ENCODE results near the gene HACD2.

HACD2 gene, protein sequence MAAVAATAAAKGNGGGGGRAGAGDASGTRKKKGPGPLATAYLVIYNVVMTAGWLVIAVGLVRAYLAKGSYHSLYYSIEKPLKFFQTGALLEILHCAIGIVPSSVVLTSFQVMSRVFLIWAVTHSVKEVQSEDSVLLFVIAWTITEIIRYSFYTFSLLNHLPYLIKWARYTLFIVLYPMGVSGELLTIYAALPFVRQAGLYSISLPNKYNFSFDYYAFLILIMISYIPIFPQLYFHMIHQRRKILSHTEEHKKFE

DNA sequence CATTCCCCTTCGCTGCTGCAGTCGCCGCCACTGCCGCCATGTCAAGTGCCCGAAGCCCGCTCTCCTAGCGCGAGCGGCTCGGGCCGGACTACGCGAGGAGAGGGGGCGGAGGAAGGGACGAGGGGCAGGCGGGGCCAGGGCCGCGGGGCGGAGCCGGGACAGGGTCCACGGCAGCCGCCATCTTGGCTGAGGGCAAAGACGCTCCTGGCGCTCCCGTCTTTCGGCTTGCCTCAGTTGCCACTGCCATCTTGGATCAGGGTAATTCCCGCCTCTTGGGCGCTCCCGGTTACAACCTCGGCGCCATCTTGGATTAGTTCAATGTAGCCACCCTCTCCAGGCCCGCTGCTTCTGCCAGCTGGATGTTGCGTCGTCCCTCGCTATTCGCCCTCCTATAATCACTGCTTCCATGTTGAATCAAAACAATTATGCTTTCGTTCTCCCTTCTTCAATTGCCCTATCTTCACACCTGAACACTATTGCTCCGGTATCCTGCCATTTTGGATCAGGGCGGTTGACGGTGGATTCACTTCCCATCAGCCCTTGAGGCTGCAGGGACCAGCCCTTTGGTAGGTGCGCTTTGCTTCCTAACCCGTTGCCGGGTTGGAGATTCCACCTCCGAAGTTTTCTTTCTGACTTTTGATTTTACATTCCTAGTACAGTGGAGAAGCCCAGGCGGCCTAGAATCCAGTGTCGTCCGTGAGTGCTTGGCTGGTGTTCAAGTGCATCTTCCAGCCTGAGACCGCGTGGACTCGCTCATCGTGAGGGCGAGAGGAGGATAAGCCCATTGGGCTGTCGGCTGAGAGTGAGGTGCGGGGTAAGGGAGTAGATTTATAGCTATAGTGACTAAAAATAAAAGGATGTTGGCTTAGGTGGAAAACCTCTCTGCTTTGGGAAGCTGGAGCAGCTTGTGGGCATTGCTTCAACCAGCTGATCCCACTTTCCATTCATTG is at the start of gene HACD2:
Gene HACD2 (minus strand): TSS at position 66 of the 950 bp plus-strand sequence. CDS start 26 bp downstream, at position 40.
- peak; percentile 93 for DNase-seq (ENCODE audit: low read depth in 2 of 2)

DNA sequence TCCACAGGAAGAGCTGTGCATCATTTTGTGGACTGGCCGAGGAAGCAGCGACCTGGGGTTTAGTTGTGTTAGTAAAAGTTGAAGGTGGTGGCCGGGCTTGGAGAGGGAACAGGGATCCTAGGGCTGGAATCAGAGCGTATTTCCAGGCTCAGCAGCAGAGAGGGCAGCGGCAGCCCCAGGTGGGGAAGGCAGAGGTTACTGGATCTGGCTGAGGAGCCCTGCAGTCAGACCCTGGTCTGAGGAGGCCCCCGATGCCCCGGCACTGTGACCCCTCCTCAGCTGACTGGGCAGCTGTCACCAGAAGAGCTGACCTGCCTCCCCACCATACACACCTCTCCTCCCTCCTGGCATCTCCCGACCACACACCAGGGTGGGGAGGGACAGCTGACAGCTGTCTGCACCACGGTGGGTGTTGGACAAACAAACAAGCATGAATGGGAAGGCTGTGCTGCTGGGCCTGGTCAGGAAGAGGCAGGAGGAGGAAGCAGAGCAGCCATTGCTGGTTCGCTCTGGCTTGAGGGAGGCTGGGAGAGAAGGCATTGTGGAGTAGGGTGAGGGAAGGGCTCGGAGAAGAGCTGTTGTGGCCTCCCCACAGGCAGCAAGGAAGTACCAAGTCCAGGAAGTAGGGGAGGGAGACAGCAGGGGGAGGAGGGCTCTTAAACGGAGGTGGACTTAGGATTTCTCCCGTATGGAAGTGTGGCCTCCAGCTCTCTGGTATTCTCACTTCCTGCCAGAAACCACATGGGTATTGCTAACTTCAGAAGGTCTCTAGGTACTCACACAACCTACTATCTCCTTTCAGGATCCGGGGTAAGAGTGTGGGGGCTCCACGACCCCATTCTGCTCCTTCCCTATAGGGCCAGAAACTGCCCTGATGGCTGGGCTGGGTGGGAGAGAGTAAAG is 49.5 kb upstream of the HACD2 start:
- no peak for DNase-seq (ENCODE audit: low read depth in 2 of 2)

DNA sequence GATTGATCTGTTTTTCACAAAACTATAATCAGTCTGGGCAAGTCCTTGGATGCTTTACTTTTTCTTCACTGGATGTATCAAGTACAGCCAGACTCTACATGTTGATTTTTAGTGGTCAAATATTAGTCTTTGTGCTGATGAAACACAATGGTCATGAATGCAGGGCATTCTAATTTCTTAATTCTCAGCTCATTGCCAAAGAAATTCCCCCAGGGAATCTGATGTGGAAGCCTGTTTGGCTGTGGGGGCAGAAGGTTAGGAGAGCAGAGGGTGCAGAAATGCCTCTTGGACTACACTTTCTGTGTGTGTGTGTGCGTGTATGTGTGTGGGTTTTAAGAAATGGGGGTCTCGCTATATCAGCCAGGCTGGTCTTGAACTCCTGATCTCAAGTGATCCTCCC is 48.7 kb upstream of the HACD2 start:
- no peak for DNase-seq (ENCODE audit: low read depth in 2 of 2)

DNA sequence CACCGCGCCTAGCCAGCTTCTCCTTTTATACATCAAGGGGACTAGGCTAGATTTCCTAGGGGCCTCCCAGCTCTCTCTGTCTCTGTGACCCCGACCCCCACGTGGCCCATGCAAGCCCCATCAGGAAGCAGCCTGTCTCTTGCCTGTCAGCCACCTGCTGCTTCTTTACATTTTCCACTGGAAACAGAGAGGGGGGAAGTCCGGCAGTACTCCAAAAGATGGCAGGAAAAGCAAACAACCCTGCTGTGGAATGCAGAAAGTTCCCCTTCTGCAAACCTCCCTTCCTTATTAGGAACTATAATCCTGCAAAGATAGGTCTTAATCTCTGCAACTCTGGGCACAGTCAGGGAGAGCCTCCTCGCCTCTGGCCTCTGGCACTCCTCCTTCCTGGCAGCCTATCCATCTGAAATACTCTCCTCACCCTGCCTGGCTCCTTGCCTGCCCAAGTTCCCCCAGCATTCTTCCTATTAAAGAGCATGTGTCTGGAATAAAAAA is 47.4 kb upstream of the HACD2 start:
- DNase-seq (ENCODE audit: low read depth in 2 of 2) = no peak

DNA sequence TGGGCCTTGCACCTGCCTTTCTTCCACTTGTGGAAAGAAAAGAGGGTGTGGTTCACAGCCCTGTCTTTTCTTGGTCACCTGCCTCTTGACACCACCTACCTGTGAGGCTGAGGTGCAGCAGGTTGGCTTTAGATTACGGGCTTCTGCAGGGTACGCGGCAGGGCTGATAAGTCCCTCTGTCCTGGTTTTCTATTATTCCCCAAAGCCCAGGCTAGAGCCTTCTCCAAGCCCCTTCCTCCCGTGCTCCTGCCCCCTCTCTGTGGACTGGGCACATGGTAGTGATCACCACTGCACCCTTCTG is 44.8 kb upstream of the HACD2 start:
- DNase-seq (ENCODE audit: low read depth in 2 of 2) = no peak

DNA sequence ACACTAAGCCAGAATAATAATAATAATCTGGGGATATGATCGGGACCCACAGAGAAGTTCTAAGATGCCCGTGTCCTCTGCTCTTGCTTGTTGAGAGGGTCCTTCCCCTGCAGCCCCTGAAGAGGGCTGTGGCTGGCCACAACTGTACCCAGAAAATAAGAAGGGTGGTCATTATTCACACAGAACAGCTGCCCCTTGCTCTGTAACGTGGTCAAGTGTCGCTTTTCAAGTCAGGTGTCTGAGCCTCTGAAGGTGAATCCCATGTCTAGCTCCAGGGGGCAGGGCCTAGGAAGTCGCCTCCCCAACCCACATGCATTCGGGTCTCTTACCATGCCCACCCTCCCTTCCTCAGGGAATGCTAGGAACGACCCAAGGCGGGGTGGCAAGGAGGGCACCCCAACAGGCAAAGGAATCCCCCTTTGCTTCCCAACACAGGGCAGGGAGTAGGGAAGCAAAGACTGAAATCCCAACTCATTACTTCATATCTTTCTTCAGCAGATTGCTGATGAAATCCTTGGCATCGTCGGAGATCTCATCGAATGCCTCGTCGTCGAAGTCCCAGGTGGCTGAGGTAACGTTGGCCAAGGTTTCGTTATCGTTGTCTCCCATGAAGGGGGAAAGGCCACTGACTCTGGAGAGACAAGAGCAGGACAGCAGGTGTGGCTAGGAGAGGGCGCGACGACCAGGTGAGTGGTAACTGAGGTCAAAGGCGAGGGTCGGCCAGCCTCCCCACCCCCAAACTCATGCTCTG is 44.3 kb upstream of the HACD2 start:
- DNase-seq (ENCODE audit: low read depth in 2 of 2) = no peak

DNA sequence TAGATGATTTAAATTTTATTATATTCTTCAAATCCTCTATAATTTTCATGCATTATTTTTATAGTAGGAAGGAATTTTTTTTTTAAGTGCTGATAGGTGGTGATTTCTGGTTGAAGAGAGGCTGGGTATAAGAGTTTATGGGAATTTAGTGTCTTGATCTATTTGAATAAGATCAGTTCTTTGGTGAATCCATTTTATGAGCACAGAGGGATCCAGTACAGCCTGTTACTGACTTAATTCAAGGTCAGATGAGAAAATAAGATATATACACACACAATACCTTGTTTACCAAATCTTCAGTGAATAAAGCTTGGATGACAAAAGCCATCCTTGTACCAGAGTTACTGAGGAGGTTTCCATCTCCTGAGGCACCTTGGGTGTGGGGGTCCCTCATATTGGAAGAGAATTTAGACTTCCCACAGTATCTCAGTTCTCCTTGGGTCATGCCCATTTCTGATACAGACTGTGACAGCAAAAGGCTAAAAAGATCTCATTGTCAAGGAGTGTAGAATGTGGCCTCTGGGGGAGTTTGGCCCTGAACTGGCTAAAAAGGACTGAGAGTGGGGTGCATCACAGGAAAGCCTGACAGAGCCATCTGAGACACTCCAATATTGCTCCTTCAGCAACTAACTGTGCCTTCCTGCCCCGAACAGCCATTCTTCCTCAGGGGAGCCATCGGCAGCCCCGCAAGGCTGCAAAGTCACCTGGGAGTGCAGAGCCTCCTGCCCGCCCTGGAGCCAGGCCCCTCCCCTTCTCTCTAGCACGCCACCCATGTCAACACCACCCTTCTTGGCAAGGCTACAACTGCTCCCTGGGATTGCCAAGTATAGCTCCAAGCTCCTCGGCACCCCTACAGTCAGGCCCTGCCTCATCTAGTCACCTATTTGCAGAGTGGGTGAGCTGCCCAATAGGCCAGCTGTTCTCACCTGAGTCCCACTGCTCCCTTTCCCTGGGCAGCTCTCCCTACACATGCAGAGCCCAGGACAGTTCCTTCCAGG is 43.1 kb upstream of the HACD2 start:
- no peak for DNase-seq (ENCODE audit: low read depth in 2 of 2)

DNA sequence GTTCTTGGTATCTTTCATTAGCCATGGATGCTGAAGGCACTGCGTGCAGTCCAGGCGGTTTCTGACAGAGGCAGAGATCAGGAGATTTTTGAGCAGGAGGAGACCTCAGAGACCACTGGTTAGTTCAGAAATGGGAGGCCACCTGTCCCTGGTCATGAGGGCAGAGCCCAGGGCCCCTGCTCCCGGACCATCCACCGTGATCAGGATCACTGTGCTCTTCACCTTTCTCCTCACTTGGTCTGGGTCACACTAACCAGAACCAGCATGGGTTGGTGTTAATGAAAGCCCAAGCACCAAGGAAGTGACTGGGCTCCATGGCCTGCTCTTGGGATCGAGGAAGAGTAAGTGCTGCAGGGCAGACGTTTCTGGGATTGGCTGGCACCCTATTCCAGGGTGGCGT is 42.0 kb upstream of the HACD2 start:
- DNase-seq (ENCODE audit: low read depth in 2 of 2) = no peak

DNA sequence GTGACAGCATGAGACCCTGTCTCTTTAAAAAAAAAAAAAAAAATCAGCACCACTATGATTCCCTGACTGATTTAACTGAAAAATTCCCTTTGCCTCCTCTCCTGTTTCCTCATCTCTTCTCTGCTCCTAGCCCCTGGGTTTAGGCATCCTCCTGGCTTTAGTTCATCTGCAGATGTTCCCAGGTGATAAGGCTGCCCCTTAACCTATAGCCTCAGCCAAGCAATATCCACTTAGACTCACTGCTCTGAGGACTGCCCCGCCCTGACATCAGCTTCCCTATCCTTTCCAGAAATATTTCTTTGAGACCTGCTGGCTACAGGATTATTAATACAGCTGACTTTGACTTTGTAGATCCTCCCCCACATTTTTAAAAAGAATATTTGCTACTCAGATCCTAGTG is 39.4 kb upstream of the HACD2 start:
- no peak for DNase-seq (ENCODE audit: low read depth in 2 of 2)

DNA sequence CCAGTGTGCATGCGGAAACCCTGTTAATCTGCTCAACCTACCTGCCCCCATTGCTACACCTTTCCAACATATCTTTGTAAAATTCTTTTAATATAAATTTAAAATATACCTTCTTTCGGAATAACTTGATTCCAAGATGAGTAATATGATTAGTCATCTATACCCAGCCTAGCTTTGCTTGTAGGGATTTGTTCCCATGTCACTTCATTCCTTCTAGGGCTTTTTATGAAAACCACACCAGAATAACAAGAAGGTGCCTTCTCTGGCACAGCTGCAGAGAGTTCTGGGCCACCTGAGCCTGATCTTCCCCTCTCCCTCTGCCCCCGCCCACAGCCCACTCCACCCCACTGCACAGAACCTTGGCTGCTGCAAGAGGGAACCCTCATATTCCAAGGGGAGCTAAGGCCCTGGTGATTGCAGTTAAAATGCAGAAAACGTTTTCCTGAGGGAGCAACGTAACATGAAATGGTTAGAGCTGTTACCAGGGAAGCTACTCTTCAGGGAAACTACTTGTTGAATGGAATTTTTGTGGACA is 38.6 kb upstream of the HACD2 start:
- DNase-seq (ENCODE audit: low read depth in 2 of 2) = no peak

DNA sequence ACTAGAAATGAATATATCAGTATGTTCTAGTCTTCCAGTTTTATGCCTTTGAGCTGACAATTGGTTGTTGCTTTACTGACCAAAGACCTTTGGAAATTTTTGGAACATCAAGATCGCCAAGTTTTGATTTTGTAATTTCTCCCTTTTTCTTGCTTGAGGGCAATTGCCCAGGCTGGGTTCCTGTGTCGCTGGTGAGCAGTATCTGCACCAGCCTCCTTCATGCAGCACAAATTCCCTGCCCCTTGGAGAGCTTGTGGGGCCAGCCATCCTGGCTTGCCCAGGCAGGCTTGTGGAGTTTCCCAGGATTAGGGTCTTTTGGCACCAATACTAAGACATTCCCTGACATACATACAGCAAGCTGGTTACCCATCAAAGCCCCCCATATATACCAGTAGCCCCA is 37.9 kb upstream of the HACD2 start:
- no peak for DNase-seq (ENCODE audit: low read depth in 2 of 2)

DNA sequence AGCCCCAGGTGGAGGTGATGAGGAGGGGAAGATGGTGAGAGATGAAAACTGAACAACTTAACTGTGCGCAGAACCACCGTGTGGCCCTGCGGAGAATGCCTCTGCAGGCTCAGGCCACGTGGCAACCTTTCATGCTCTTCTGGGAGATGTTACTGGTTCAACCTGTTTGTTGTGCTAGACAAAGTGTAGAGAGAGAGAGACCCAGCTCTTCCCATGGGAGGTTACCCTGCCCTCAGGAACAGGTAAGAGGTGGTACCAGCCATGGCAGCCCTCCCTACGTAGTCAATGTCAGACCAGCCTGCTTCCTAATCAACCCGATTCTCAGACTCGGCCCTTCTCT is 37.0 kb upstream of the HACD2 start:
- DNase-seq (ENCODE audit: low read depth in 2 of 2) = no peak

DNA sequence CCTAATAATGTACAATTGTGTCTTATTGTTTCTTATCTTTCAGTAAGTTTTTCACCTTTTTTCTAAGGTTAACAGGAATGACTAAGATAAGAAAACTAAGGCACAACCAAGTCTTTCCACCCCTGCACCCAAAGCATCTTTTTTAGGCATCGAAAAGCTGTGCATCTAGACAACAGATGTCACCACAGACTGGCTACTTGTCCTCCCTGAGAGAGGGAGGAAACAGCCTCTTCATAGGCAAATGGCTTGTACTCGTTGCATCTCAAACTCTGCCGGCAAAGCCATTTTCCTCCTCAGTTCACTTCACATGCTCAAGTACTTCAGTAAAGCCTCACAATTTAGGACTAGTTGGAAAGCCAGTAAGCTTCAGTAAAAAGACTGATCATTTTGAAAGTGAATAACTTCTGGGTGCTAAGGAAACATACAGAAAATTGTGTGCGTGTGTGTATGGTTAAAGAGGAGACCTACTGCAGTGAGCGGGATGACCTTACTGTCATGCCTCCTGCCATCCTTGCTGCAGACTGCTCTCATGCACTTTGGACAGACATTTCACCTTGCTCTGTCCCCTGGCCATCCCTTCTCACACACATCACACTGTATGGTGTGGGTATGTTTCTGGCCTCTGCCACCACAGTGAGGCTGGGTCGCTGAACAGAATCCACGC is 36.5 kb upstream of the HACD2 start:
- no peak for DNase-seq (ENCODE audit: low read depth in 2 of 2)

DNA sequence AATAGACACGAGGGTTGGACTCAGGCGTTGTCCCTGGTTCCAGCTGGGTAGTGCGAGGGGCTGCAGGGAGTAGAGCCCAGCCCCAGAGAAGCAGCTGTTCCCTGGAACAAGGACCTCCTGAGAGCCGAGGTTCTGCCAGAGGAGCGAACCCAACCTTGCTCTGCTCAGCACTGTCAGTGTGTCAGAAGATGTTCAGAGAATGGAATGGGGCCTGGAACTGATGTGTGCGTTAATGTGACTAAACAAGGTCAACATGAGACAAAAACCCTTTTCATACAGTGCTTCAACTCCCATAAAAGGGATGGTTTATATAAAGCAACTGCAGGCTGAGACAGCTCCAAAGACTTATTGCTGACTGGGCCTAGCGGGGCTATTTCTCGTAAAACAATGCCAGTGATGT is 35.5 kb upstream of the HACD2 start:
- no peak for DNase-seq (ENCODE audit: low read depth in 2 of 2)

DNA sequence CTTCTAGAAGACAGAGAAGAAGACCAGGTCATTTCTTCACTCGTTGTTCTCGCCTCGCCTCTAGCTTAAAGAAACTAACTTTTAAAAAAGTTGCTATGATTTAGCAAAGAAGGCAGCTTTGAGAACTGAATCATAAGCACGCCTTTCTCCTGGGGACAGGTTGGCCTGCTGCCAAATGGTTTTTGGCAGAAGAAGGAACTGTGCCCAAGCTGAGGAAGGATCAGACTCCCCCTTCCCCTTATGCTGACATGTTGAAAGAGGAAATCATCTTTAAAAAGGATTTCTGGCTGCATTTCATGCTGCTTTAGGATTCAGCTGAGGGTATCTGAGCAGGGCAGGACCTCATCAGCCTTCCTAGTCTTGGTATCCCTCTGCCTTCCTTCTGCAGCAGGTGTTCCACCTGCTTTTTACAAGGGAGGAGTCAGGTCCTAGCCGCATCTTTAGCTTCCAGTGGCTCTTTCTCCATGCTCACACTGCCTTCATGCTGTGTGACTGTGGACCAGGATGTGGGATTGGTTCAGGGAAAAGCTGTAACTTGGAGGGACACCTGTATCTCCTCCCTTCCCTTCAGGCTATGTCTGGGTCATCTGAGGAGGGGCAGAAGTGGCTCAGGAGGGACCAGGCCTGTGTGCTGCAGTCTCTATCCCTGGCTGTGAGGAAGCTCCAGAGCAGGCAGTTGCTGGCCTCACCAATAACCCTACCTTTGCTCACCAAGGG is 34.1 kb upstream of the HACD2 start:
- no peak for DNase-seq (ENCODE audit: low read depth in 2 of 2)

DNA sequence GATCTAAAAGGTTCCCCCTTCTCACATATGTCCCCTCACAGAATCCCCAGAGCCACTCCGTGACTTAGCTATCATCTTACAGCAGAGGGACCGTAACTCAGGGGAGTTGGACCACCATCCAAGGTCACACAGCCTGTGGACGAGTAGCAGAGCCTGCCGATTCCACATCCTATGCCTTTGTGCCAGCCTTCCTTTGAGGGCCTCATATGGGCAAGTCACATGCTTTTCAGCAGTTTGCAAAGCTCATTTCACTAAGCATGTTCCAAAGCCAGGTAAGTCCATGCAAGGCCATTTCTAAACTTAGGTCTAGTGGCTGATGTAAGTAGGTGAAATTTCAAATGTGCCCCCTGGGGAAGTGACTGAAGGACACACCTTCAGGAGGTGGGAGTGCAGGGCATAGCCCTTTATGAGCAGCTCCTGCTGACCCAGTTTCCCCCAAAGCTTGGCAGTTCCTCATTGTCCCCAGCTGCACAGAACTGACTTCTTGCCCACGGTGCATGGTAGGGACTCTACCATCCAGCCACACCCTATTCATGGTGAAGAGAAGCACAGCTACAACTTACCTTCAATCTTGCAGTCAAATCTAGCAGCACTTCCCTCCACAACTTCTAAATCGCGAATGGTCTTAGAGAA is 33.3 kb upstream of the HACD2 start:
- DNase-seq (ENCODE audit: low read depth in 2 of 2) = no peak

DNA sequence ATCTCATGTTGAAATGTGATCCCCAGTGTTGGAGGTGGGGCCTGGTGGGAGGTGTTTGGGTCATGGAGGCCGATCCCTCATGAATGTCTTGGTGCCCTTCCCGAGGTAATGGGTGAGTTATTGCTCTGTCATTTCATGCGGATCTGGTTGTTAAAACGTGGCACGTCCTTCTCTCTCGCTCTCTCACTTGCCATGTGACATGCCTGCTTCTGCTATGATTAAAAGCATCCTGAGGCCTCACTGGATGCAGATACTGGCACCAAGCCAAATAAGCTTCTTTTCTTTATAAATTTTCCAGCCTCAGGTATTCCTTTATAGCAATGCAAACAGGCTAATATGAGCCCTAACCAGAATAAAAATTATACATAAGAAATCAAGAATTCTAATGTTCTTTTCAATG is 31.7 kb upstream of the HACD2 start:
- no peak for DNase-seq (ENCODE audit: low read depth in 2 of 2)

DNA sequence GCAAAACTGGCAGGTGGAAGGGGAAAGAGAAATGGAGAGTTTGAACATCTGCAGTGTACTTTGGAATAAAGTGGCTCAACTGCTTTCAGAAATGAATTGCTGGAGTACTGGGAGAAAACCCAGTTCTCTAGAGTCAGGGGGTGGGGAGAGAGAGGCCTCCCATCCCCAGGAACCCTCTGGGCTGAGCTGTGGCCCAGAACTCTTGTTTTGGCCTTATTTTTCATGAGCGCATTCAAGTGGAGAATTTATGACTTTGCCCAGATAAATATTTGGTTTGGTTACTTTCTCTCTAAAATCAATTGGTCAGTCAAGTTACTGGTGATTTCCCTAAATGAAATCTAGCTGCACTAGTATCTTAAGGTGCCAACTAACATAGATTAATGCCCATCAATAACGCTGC is 28.7 kb upstream of the HACD2 start:
- no peak for DNase-seq (ENCODE audit: low read depth in 2 of 2)
